Measurements from ENCODE around the gene PGLYRP1.

Gene PGLYRP1

DNA sequence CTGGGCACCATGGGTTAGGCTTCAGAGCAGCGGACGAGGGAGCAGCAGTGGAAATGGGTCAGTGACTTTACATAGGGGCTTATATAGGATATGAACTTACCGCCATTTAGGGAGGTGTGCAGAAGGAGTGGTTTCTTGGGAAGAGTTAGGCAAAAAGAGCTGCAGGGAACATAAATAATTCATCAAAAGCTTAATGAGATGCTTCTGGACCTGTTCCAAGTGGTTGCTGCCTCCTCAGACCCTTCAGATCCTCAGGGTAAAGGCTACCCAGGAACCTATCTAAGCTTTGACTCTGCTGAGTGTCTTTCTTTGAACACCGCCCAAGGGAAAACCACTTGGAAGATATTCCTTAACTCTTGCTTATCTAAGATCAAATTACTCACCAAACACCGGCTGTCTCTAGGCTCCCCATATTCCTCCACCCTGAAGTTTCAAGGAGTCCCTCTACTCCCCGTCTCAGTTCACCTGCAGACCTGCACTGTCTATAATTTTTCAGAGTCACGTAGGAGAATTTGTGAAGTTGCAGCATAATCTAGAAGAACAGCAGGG, 18.2 kb upstream of the PGLYRP1 start, which contains the start of gene IGFL4:
Gene IGFL4 (minus strand): TSS at position 51 of the 549 bp plus-strand sequence. CDS start 40 bp downstream, at position 11.
- H3K4me1 Mint-ChIP-seq (ENCODE audit: low read depth) = no peaks in the 10 kb centered on the region
- no peaks in the 10 kb centered on the region for H3K9me3 Mint-ChIP-seq
- H3K4me3 Mint-ChIP-seq = no peak within 1 kb of the TSS
- no peaks in the 10 kb centered on the region for H3K36me3 Mint-ChIP-seq (ENCODE audit: low read depth)
- peaks cover 47% of the 10 kb centered on the region for H3K27me3 Mint-ChIP-seq
- H3K27ac Mint-ChIP-seq = no peak within 1 kb of the TSS

DNA sequence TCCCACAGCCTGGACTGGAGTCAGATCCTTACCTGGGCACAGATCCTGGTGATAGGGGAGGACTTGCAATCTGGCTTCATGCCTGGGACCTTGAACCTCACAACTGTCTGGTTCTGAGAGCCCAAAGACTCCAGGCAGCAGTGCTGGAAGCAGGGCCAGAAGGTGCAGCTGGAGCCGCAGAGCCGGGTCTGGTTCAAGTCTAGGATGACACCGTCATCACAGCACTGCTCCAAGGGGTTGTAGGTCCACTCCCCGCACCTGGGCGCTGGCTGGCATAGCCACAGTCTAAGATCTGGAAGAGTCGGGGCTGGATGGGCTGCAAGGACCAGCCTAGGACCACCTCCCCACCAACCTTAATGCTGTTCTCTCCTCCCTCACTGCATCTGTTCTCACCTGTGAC, 17.3 kb upstream of the PGLYRP1 start:
- Mint-ChIP-seq H3K4me3 (no peak overlapping the region), H3K27me3 (peaks cover 46% of the 10 kb centered on the region), H3K36me3 (ENCODE audit: low read depth) (no peaks in the 10 kb centered on the region), H3K4me1 (ENCODE audit: low read depth) (no peaks in the 10 kb centered on the region), H3K9me3 (no peaks in the 10 kb centered on the region), H3K27ac (no peak overlapping the region)

DNA sequence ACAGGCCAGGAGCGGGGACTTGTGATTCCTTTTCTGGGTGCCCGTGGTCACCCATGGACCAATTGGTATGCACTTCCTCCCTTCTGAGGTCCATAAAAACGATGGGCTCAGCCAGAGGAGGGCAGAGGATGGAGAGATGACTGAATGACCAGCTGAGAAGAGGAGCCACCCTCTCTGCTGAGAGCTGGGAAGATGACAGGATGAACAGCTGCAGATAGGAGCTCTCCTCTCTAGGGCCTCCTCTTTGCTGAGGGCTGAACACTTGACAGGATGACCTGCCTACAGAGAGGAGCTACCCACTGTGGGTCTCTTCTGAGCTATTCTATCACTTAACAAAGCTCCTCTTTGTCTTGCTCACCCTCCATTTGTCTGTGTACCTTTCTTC, 13.9 kb upstream of the PGLYRP1 start:
- H3K27me3 Mint-ChIP-seq = peaks cover 20% of the 10 kb centered on the region
- H3K27ac Mint-ChIP-seq = no peak overlapping the region
- no peaks in the 10 kb centered on the region for H3K9me3 Mint-ChIP-seq

DNA sequence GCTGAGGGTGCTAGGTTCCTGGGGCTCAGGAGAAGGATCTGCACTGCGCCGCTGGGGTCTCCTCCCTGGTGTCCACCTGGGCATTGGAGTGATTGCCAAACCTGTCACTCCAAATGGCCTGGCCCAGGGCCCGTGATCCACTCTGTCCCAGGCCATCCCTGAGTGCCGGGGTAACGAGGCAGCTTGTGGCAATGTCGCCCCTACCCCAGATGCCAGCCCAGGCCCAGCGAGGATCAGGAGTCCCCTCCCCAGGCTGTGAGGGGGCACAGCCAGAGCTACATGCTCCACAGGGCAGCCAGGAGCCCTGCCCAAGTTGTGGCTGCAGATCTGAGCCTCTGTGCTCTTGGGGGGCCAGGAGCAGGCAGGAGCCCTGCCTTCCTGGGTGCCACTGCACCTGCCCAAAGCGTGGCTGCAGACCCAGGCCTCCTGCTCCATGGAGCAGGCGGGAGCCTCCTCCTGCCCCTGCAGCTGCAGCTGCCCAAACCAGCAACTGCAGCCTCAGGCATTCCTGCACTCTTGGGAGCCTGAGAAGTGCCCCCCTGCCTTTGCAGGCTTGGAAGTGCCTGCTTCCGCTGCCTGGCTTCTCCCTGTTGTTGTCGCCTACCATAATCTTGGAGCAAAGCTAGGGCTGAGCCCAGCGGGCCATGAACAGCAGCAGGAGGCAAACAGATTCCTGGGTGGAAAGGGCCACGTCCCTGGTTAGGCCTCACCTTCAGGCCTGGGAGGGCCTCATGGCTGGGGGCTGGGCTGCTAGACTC, 13.3 kb upstream of the PGLYRP1 start:
- Mint-ChIP-seq H3K27me3 (peaks cover 19% of the 10 kb centered on the region), H3K4me1 (ENCODE audit: low read depth) (no peaks in the 10 kb centered on the region), H3K36me3 (ENCODE audit: low read depth) (no peaks in the 10 kb centered on the region), H3K9me3 (no peaks in the 10 kb centered on the region), H3K4me3 (no peak overlapping the region), H3K27ac (no peak overlapping the region)

More for the DNA sequence above, 13.9 kb upstream of the PGLYRP1 start:
- no peaks in the 10 kb centered on the region for H3K36me3 Mint-ChIP-seq (ENCODE audit: low read depth)
- H3K4me3 Mint-ChIP-seq = no peak overlapping the region
- no peaks in the 10 kb centered on the region for H3K4me1 Mint-ChIP-seq (ENCODE audit: low read depth)

DNA sequence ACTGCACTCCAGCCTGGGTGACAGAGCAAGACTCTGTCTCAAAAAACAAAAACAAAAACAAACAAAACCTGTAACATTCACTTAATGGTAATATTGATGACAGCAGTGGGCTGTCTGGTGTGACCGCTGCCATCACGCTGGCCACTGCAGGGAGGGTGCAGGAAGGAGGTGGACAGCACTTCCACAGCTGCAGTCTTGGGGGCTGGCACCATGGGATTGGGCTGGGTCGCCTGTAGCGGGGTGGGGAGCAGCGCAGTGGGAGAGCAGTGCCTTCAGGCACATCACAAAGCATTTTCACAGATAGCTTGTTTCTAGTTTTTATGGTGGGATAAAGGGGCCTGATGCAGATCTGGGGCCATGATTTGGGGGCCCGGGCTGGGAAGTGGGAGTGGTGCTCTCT, 12.7 kb upstream of the PGLYRP1 start:
- H3K4me3 Mint-ChIP-seq = no peak overlapping the region
- H3K27ac Mint-ChIP-seq = no peak overlapping the region
- no peaks in the 10 kb centered on the region for H3K36me3 Mint-ChIP-seq (ENCODE audit: low read depth)
- peaks cover 19% of the 10 kb centered on the region for H3K27me3 Mint-ChIP-seq
- H3K4me1 Mint-ChIP-seq (ENCODE audit: low read depth) = no peaks in the 10 kb centered on the region
- no peaks in the 10 kb centered on the region for H3K9me3 Mint-ChIP-seq

DNA sequence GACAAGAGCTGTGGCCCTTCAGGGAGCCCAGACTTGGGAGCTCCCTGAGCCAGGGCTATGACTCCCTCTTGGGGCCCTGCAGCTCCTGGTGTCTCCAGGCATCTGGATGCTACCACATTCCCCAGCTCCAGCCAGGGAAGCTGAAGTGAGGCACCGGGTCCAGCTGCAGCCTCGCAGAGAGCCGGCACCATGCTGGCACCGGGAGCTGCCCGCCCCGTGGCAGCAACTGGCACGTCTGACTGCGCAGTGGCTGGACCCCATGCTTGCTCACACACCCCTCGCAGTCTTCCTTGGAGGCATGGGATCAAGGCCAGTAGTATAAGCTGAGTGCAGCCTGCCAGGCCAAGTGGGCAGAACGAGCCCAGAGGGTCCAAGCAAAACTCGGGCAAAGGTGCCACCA, 10.5 kb upstream of the PGLYRP1 start:
- no peak overlapping the region for H3K27ac Mint-ChIP-seq
- H3K27me3 Mint-ChIP-seq = peaks cover 22% of the 10 kb centered on the region
- no peaks in the 10 kb centered on the region for H3K36me3 Mint-ChIP-seq (ENCODE audit: low read depth)
- H3K9me3 Mint-ChIP-seq = no peaks in the 10 kb centered on the region
- H3K4me1 Mint-ChIP-seq (ENCODE audit: low read depth) = peaks cover 5% of the 10 kb centered on the region
- H3K4me3 Mint-ChIP-seq = no peak overlapping the region

DNA sequence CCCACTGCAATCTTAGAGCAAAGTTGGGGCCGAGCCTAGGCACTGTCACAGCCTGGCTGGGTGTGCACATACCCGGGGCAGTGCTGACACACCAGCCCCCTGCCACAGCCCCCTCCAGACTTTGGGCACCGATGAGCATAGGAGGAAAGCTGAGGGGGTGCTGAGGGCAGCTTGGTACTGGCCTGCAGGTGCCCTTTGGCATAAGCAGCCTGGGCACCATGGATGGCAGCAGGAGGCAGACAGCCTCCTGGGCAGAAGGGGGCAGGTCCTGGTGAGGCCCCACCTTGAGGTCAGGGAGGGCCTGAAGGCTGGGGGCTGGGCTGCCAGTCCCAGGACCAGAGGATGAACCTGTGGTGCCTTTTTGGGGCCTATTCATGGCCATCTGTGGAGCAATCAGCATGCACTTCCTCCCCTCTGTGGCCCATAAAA, 9.8 kb upstream of the PGLYRP1 start:
- peaks cover 22% of the 10 kb centered on the region for H3K27me3 Mint-ChIP-seq

DNA sequence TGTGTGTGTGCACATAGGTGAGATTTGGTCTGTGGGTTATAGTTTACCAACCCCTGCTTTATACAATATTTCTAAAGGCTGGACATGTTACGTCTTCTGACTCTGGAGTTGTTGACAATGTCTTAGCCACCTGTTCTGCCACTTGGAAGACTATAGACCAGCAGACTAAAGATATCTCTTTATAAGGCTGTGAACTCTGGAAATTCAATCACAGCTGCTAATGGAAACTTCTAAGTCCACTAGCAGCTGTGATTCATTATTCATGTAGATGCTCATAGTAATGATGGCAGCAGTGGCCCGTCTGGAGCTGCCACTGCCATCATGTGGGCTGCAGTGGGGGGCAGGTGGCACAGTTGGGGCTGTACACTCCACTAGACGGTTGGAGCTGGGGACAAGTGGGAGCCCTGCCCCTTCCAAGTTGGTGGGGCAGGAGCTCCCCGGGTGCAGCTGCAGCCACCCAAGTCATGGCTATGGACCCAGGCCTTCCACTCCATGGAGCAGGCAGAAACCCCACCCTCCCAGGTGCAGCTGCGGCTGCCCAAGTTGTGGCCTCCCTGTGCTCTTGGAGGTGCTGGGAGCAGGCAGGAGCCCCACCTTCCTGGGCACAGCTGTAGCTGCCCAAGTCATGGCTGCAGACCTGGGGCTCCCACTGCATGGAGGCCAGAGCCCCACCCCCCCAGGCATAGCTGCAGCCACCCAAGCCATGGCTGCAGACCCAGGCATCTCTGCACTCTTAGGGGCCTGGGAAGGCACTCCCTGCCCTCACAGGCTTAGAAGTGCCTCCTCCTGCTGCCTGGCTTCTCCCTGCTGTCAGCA, 9.1 kb upstream of the PGLYRP1 start:
- H3K4me3 Mint-ChIP-seq = no peak overlapping the region
- H3K36me3 Mint-ChIP-seq (ENCODE audit: low read depth) = no peaks in the 10 kb centered on the region
- H3K27me3 Mint-ChIP-seq = peaks cover 21% of the 10 kb centered on the region
- H3K27ac Mint-ChIP-seq = no peak overlapping the region
- no peaks in the 10 kb centered on the region for H3K9me3 Mint-ChIP-seq
- H3K4me1 Mint-ChIP-seq (ENCODE audit: low read depth) = peaks cover 5% of the 10 kb centered on the region

More for the DNA sequence above, 9.8 kb upstream of the PGLYRP1 start:
- H3K4me3 Mint-ChIP-seq = no peak overlapping the region
- no peaks in the 10 kb centered on the region for H3K9me3 Mint-ChIP-seq
- H3K27ac Mint-ChIP-seq = no peak overlapping the region
- H3K36me3 Mint-ChIP-seq (ENCODE audit: low read depth) = no peaks in the 10 kb centered on the region
- peaks cover 5% of the 10 kb centered on the region for H3K4me1 Mint-ChIP-seq (ENCODE audit: low read depth)

DNA sequence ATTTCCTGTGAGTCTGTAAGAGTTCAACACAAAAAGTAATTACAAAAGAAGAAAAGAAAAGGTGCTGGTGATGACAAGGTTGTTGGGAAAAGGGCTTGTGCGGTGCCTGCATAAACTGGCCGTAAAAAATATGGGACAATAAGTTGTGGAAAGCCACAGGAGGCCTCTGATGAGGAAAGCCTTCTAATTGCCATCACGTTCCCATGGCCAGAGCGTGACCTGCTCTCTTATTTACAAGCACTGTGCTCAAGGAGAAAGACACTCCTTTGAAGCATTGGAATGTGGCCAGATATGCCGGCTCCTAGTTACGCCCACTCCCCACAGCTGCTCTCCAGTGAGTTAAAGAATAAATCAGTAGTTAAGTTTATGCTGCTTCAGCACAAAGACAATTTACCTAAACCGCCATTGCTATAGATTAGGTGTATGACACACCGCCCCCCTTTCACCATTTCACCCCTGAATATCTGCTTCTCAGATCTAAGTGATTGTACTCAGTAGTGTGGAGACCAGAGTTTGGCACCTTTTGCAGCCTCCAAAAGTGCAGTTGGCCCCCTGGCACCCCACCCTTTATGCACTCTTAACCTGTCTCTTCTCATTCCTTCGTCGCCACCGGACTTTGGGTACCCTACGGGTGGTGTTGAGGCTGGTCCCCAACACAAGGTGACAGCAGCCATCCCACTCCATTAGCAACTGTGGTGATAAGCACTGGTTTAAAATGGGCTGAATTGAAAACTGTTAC, 8.1 kb upstream of the PGLYRP1 start:
- Mint-ChIP-seq H3K9me3 (no peaks in the 10 kb centered on the region), H3K27ac (no peak overlapping the region), H3K4me1 (ENCODE audit: low read depth) (peaks cover 15% of the 10 kb centered on the region), H3K27me3 (peaks cover 23% of the 10 kb centered on the region), H3K36me3 (ENCODE audit: low read depth) (no peaks in the 10 kb centered on the region), H3K4me3 (no peak overlapping the region)

DNA sequence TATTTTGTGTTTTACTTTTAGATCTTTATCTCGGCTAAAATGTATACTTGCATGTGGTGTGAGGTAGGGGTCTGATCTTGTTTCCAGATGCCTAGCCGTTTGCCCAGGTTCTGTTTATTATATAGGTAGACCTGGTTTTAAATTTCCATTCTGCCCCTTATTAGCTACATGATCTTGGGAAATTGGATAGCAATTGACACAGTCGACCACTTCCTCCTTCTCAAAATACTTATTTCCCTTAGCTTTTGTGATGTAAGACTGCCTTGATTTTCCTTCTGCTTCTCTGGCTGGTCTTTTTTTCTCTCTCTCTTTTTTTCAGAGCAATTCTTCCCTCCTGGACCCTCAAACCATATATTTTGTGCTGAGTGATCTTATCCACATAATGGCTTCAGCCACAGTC, 3.0 kb upstream of the PGLYRP1 start:
- H3K27ac Mint-ChIP-seq = no peak overlapping the region

DNA sequence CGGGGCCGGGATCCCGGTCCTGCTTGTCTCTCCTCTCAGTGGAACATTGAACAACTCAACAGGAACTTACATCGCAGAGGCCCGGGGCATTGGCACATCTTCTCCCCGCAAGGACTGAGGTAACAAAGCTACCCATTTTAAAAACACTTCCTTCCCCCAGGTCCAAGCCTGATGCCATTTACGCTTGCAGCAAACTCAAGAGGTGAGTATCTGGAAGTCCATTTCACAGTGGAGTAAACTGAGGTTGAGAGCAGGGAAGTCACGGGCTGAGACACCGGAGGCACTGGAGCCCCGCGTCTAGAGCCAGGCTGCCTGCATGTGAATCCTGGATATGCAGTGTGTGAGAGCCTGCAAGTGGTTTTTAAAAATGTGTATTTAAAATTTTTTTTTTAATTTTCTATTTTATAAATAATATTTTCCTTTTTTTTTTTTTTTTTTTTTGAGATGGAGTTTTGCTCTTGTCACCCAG, 492 bp upstream of the PGLYRP1 start:
- H3K4me3 Mint-ChIP-seq = no peak overlapping the region
- peaks cover 29% of the 10 kb centered on the region for H3K27me3 Mint-ChIP-seq
- no peaks in the 10 kb centered on the region for H3K9me3 Mint-ChIP-seq
- peaks cover 13% of the 10 kb centered on the region for H3K4me1 Mint-ChIP-seq (ENCODE audit: low read depth)
- no peaks in the 10 kb centered on the region for H3K36me3 Mint-ChIP-seq (ENCODE audit: low read depth)
- H3K27ac Mint-ChIP-seq = no peak overlapping the region

More for the DNA sequence above, 3.0 kb upstream of the PGLYRP1 start:
- Mint-ChIP-seq H3K9me3 (no peaks in the 10 kb centered on the region), H3K4me3 (no peak overlapping the region), H3K4me1 (ENCODE audit: low read depth) (peaks cover 18% of the 10 kb centered on the region), H3K36me3 (ENCODE audit: low read depth) (no peaks in the 10 kb centered on the region), H3K27me3 (peaks cover 42% of the 10 kb centered on the region)

DNA sequence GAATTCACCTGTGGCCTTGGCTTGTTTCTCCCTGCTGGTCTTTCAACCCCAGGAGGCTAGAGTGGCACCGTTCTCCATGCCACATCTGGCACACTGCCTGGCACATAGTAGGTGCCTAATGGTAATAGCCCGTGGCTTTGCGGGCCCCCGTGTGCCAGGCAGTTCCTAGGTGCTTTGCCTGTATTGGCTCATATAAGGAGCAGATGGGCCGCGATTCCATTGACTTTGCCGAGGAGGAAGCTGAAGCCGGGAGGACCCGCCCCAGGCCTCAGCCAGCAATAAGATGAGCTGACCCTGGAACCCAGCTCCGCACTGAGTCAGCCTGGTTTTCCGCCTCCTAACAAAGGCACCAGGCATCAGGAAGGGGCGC, 807 bp downstream of the PGLYRP1 start:
- Mint-ChIP-seq H3K4me1 (ENCODE audit: low read depth) (peaks cover 13% of the 10 kb centered on the region), H3K4me3 (no peak overlapping the region), H3K36me3 (ENCODE audit: low read depth) (no peaks in the 10 kb centered on the region), H3K27ac (no peak overlapping the region), H3K9me3 (no peaks in the 10 kb centered on the region), H3K27me3 (peaks cover 29% of the 10 kb centered on the region)

DNA sequence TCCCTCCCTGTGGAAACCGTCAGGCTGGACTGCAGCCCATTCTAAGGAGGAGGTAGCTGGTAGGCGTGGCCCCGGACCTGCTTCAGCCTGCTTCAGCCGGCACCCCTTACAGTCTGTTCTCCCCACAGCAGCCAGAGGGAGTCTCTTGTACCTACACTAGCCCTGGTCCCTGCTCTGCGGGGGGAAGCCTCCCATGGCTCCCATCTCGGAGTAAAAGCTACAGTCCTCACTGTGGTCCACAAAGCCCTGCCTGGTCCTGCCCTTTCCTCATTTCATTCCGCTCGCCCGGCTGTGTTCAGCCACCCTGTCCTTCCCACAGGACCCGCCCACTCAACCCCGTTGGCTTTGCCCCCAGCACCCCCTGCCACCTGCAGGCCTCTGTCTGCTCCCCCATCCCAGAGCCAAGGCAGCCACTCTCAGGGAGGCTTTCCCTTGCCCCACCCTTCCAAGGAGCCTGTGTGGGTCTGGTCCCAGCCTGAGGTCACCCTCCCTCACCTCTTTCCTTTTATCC, 1.3 kb downstream of the PGLYRP1 start:
- H3K27me3 Mint-ChIP-seq = peaks cover 29% of the 10 kb centered on the region
- no peak overlapping the region for H3K4me3 Mint-ChIP-seq
- peaks cover 9% of the 10 kb centered on the region for H3K4me1 Mint-ChIP-seq (ENCODE audit: low read depth)

DNA sequence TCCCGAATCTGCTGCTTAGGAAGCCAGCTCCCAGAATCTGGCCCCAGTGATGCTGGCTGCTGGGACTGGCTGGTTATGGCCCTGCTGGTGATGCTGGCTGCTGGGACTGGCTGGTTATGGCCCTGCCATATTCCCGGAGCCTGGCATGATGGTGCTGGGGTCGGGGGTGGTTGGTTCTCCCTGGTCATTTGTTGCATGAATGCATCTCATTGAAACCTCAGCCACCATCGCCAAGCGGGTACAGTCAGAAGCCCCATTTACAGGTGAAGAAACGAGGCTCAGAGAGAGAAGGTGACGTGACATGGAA, 2.1 kb downstream of the PGLYRP1 start:
- Mint-ChIP-seq H3K4me3 (no peak overlapping the region), H3K4me1 (ENCODE audit: low read depth) (peaks cover 7% of the 10 kb centered on the region), H3K27me3 (peaks cover 27% of the 10 kb centered on the region), H3K9me3 (no peaks in the 10 kb centered on the region), H3K27ac (no peak overlapping the region), H3K36me3 (ENCODE audit: low read depth) (no peaks in the 10 kb centered on the region)

More for the DNA sequence above, 1.3 kb downstream of the PGLYRP1 start:
- no peaks in the 10 kb centered on the region for H3K36me3 Mint-ChIP-seq (ENCODE audit: low read depth)
- no peaks in the 10 kb centered on the region for H3K9me3 Mint-ChIP-seq
- no peak overlapping the region for H3K27ac Mint-ChIP-seq

Data from stimulated activated naive CD8-positive, alpha-beta T cell treated with anti-CD3 and anti-CD28 coated beads, Interleukin-15, Interleukin-2, amounts not matched to agents 100 ng/mL and 50 ng/mL, for 24 hours (primary cell).